NCI-H748 (cell line): ENCODE results near the gene NKD1.

Experiments used
- DNase-seq: peaks from one replicate; lab custom pipeline; 2025; ENCODE audit not compliant: unreplicated experiment; lab: John Stamatoyannopoulos, UW

Gene NKD1

DNA sequence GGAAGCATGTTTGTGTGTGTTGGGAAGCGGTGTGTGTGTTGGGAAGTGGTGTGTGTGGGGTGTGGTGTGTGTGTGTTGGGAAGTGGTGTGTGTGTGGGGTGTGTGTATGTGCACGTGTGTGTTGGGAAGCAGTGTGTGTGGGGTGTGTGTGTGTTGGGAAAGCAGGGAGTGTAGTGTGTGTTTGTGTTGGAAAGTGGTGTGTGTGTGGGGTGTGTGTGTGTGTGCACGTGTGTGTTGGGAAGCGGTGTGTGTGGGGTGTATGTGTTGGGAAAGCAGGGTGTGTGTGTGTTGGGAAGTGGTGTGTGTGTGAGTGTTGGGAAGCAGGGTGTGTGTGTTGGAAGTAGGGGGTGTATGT lies 144.4 kb downstream of the NKD1 start:
- no peak for DNase-seq

DNA sequence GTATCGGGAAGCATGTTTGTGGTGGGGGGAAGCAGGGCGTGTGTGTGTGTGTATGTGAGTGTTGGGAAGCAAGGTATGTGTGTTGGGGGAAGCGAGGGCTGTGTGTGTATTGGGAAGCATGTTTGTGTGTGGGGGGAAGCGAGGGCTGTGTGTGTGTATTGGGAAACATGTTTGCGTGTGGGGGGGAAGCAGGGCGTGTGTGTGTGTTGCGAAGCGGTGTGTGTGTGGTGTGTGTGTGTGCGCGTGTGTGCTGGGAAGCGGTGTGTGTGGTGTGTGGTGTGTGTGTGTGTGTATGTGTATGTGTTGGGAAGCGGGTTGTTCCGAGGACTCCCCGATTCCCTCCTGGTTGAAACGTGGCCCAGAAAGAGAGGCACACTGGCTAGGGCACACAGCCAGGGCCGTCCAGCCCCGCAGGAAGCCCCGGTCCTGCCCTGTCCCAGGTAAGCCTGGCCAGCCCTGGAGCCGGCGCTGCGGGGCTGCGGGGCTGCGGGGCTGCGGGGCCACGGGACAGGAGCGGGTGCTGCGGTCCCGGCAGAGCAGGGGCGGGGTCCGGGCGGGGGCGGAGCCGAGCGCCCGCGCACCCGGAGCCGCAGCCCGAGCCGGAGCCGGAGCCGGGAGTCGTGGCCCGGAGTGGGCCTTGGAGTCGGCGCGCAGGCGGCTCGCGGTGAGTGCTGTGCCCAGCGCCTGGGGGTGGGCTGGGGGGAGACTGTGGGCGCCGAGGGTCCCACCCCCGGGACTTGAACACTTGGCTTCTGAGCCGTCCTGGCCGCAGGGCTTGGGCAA lies 145.0 kb downstream of the NKD1 start, which contains the start of gene NOD2:
NOD2 (plus strand) TSS at position 608 of the 783 bp plus-strand sequence. CDS start 5,890 bp downstream, outside the sequence.
- DNase-seq: no peak

DNA sequence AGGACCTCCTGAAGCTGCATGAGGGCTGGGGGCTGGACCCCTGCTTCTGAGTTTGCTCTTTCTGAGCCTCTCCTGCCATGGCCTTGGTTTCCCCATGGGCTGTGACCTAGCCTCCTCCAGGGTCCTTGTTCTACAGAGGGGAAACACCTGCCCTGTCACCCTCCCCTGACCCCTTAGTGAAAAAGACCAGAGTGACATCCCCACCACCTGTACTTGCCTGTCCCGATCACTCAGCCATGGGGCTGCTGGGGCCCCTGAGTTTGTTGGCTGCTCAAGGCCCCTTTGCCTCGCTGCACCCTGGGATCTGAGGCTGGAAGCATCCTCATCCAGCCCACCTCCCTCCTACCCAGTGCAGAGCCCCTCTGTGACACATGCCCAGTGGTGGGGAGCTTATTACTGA lies 146.0 kb downstream of the NKD1 start:
- no peak for DNase-seq

DNA sequence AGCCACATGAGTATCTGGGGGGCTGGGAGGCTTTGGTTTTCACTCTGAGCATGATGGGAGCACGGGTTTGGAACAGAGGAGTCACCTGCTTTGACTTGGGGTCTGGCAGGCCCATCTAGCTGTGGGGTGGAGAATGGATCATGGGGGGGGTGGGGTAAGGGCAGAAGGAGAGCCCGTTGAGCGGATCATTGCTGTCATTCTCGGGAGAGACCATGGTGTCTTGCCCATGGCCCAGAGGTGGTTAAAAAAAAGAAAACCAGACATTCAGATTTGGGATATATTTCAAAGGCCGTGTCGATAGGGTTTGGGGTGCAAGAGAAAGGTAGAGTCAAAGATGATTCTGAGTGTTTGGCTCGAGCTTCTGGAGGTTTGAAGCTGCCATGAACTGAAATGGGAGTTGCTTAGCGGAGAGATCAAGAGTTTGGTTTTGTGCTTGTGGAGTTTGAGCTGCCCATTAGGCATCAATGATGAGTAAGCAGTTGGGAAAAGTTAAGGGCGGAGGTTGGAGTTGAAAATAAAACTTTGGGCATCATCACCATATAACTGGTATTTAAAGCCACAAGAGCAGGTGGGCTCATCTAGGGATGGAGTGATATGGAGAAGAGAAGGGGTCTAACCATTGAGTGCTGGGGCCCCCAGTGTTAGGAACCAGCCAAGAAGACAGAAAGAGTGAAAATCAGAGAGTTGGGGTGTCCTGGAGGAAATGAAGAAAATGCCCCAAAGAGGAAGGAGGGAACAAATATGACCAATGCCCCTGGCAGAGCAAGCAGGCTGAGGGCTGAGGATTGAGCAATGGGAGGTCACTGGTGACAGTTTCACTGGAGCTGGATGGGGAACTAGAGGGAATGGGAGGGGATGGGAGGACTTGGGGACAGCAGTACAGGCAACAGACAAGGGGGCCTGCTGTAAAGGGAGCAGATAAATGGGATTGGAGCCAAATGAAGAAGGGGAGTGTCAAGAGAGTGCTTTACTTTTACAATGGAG lies 147.1 kb downstream of the NKD1 start:
- no peak for DNase-seq

DNA sequence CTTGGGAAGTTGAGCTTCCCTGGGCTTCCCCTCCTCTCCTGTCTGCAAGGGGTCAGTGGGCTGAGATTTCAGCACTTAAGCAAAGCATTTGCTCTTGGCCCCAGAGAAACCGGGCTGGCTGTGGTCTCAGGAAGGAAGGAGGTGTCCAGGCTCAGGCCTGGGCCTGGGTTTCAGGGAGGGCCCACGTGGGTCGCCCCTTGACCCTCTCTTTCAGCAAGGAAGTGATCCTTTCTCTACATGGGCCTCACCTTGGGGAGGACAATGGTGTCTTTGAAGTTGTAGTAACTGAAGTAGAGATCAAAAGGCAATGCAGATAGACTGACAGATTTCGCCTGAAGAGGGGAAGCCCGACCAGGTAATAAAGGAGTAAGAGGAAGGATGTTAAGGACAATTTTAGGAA lies 147.9 kb downstream of the NKD1 start:
- no peak for DNase-seq

DNA sequence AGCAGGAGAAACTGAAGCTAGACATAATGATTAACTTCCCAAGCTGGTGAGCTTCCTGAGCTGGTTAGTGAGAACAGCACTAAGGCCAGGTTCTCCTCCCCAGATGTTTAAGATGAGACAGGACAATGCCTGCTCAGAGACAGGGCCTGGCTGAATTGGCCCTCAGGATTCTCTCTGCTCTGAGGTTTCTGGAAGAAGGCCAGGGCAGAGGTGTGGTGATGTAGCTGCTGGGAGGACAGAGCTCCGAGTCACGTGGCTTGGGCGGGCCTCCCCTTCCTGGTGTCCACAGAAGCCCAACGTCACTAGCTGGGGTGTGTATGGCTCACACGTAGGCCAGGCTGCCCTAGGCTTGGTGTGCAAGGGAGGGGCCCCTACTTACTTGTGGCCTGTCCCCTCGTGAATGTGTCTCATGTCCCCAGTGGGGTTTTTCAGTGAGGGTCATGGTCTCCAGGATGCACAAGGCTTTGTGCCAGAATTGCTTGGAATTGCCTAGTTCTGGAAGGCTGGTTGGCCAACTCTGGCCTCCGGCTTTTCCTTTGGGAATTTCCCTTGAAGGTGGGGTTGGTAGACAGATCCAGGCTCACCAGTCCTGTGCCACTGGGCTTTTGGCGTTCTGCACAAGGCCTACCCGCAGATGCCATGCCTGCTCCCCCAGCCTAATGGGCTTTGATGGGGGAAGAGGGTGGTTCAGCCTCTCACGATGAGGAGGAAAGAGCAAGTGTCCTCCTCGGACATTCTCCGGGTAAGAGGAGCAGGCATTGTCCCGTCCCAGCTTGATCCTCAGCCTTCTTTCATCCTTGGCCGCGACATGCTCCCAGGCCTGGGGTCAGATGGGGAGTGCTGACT lies 148.6 kb downstream of the NKD1 start:
- no peak for DNase-seq

DNA sequence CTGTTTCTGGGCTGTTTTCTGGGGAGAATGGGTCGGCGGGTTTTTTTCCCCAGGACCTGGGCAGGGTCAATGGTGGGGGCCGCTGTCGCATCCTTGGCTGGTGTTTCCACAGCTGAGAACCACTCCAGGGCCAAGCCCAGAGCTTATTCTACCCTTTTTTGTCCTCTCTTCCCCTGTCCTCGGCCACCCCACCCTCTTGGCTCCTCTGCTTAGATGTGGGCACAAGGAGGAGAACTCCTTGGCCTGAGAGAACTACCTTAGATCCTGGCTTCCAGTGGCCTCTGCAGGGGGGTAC lies 149.2 kb downstream of the NKD1 start:
- DNase-seq: no peak

DNA sequence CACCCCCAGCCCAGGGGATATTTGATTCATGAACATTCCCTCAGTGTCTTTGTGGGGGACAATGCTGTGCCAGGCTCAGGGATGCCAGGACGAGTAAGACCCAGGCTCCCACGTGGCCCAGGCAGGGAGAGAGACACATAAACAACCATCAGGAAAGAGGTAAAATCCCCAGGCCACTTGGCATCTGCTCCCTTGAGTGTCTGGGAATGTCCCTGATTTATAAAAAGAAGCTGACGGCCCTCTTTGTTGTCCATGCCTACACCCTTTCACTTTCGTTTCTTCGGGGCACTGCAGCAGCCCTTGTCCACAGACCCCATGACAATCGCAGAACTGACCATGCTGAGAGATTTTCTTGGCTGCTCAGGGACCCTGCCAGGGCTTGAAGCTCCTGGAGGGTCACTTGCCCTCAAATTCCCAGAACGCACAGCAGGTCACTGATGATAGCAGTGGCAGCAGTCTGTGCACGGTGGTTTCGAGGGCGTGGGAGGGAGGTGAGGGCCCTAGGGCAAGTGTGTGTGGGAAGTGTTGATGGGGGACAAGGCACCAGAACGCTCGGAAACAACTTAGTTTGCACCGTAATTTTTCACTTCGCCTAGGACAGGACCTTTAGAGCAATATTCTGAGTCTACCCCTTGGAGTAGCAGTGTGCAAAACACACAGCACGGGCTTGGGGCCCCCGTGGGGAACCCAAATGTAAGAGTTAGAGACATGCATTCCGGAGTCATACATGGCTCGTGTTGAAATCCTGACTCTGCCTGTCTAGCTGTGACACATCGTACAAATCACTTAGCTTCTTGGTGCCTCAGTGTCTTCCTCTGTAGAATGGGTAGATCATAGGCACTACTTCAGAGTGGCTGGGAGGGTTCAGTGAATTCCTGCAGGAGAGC lies 149.9 kb downstream of the NKD1 start:
- no peak for DNase-seq
